Testis (tissue), 3 donors: ENCODE measurements around the gene CKLF. TPM values are rescaled to one million over a fixed set of nuclear protein-coding genes. Genes with fewer than 3 reads are reported as not detected.

Experiments used
- DNase-seq: peaks from one replicate; pipeline ENCODE4 v3.0.0-alpha.2; 2019
- H3K27ac ChIP-seq, 2 donors: fragments of 200-600 bp; sonication (generic); one replicate each; pipeline ENCODE4 v1.5.1; 2019
- H3K27me3 ChIP-seq: fragments of 200-600 bp; sonication (generic); one replicate; pipeline ENCODE4 v1.5.1; 2019
- H3K36me3 ChIP-seq: fragments of 200-600 bp; sonication (generic); one replicate; pipeline ENCODE4 v1.5.1; 2017; ENCODE audit warnings: low read depth; ENCODE audit errors: missing control alignments
- H3K4me1 ChIP-seq: fragments of 200-600 bp; sonication (generic); one replicate; pipeline ENCODE4 v1.5.1; 2019
- H3K4me3 ChIP-seq, 2 donors: fragments of 200-600 bp; sonication (generic); one replicate each; pipeline ENCODE4 v1.5.1; 2017 to 2019
- H3K9me3 ChIP-seq: fragments of 200-600 bp; sonication (generic); one replicate; pipeline ENCODE4 v1.5.1; 2017
- CTCF ChIP-seq, 3 experiments: fragments of 450-650 bp in 2 of 3; fragments of 200-600 bp in 1 of 3; sonication (generic) in 1 of 3; IDR thresholded peaks; one replicate each; pipeline ENCODE4 v1.5.1; 2016 to 2019; ENCODE audit warnings: antibody characterized with exemption in 3 of 3, mild to moderate bottlenecking in 2 of 3, moderate library complexity in 1 of 3
- POLR2A ChIP-seq: fragments of 450-650 bp; IDR thresholded peaks from one replicate; pipeline ENCODE4 v1.6.1; 2017; ENCODE audit warnings: antibody characterized with exemption, mild to moderate bottlenecking, moderate library complexity
- WGBS, 2 donors: methylation state at CpG; one replicate each; pipeline ENCODE4 v1.1.5; 2018; 5-methylcytosine and 5-hydroxymethylcytosine counted together
- intact Hi-C: fragments of 100-400 bp; cut with DNase I; formaldehyde crosslinking; loops from one replicate; pipeline ENCODE4 v1.15.1; 2023; ENCODE audit warnings: low total_unique reads
- polyA plus RNA-seq: library from polyadenylated mRNA; stranded (reverse); fragments of 350-450 nt; fragmentation: Illumina TruSeq; extraction: RNeasy Lipid Tissue Mini Kit (QIAGEN cat#74804); gene quantifications from one replicate; pipeline ENCODE4 v1.2.3, GENCODE V29; 2014; ENCODE audit warnings: low read depth, low replicate concordance; ENCODE audit not compliant: insufficient read depth
- total RNA-seq, 2 donors: library from RNA; depleted of rRNA; stranded (reverse); fragments of >200 nt; gene quantifications; one replicate each; pipeline ENCODE4 v1.2.3, GENCODE V29; 2016

Gene CKLF
- total and polyA plus RNA-seq, 3 donors from 2014 or later, result 49.5 to 128 (median 71.5) TPM

DNA sequence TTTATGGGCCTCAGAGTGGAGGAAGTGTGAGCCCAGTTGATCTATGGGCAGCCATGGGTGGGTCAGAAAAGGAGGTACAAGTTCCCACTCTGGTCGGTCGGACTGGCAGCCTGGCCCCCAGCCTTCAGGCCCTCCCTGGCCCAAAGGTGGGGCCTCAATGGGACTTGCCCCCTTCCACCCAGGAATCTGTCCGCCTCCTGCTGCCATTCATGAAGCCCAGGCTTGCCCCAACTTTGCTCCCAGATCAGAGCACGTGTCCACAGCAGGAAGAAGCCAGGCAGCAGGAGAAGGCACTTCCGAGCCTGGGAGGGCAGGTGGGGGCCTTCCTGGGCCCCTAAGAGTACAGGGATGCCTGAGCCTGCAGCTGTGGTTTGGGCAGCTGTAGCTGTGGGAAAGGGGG is 49.1 kb downstream of the CKLF start:
- Histone ChIP-seq H3K36me3 (no peaks in the 10 kb centered on the region), H3K4me1 (peaks cover 18% of the 10 kb centered on the region), H3K27me3 (no peaks in the 10 kb centered on the region), H3K27ac (no peak overlapping the region), H3K4me3 (no peak overlapping the region), H3K9me3 (no peaks in the 10 kb centered on the region)
- no peak for DNase-seq
- WGBS, 2 donors, result 94 to 98% methylated on average over 3 to 5 of the region's 5 CpGs
- intact Hi-C loops, result loop anchor here (10.0 kb wide), 1 partner anchor 117 kb away; no protein-coding TSS in a partner anchor
- no peak for TF ChIP-seq CTCF (IDR thresholded peaks at IDR 0.05)
- no peak for TF ChIP-seq POLR2A

- peaks cover 28% of the 10 kb centered on the region for H3K4me1 ChIP-seq
- TF ChIP-seq POLR2A (no peak), CTCF (IDR thresholded peaks at IDR 0.05) (no peak)
- peak; percentile 81 for DNase-seq
- 6% methylated on average over 32 of the region's 32 CpGs for WGBS, 2 donors
- intact Hi-C loops, result loop anchor here (10.0 kb wide), 1 partner anchor 119 kb away; no protein-coding TSS in a partner anchor
- H3K4me3 ChIP-seq, result peak overlapping the region; percentile 87 to 97
- no peaks in the 10 kb centered on the region for H3K36me3 ChIP-seq
- no peaks in the 10 kb centered on the region for H3K27me3 ChIP-seq
- H3K27ac ChIP-seq, result peak overlapping the region; percentile 90 to 96
- H3K9me3 ChIP-seq, result no peaks in the 10 kb centered on the region
These were observed 51.4 kb downstream of the CKLF start for GRCh38 chr16:66603537-66604375.

GRCh38 chr16:66604376-66605176 is 52.2 kb downstream of the CKLF start, which contains the start of gene CMTM3:
CMTM3 (plus strand) TSS chr16:66604704; CDS start chr16:66604806, 102 bp downstream.
- intact Hi-C loops, result loop anchor here (10.0 kb wide), 1 partner anchor 120 kb away; no protein-coding TSS in a partner anchor
- no peaks in the 10 kb centered on the region for H3K9me3 ChIP-seq
- H3K27ac ChIP-seq, result peak within 1 kb of the TSS; percentile 90 to 96
- peaks cover 30% of the 10 kb centered on the region for H3K4me1 ChIP-seq
- TF ChIP-seq POLR2A (no peak), CTCF (IDR thresholded peaks at IDR 0.05) (peak; percentile 71 to 90 (median 78))
- H3K36me3 ChIP-seq, result no peaks in the 10 kb centered on the region
- peak; percentile 65 for DNase-seq
- peak within 1 kb of the TSS; percentile 87 to 97 for H3K4me3 ChIP-seq
- WGBS, 2 donors, result 0 to 1% methylated on average over 25 to 62 of the region's 96 CpGs
- H3K27me3 ChIP-seq, result no peaks in the 10 kb centered on the region

GRCh38 chr16:66605177-66605978 is 53.0 kb downstream of the CKLF start:
- Histone ChIP-seq H3K4me1 (peaks cover 30% of the 10 kb centered on the region), H3K36me3 (no peaks in the 10 kb centered on the region), H3K27ac (peak overlapping the region; percentile 90 to 96), H3K9me3 (no peaks in the 10 kb centered on the region), H3K4me3 (peak overlapping the region; percentile 87 to 97), H3K27me3 (no peaks in the 10 kb centered on the region)
- intact Hi-C loops, result loop anchor here (10.0 kb wide), 1 partner anchor 121 kb away; no protein-coding TSS in a partner anchor
- DNase-seq, result peak; percentile 58
- TF ChIP-seq POLR2A, result no peak
- TF ChIP-seq CTCF (IDR thresholded peaks at IDR 0.05), result no peak
- 16 to 20% methylated on average over 12 to 22 of the region's 61 CpGs for WGBS, 2 donors
